ENCODE measurements around the gene MTFP1.

DNA sequence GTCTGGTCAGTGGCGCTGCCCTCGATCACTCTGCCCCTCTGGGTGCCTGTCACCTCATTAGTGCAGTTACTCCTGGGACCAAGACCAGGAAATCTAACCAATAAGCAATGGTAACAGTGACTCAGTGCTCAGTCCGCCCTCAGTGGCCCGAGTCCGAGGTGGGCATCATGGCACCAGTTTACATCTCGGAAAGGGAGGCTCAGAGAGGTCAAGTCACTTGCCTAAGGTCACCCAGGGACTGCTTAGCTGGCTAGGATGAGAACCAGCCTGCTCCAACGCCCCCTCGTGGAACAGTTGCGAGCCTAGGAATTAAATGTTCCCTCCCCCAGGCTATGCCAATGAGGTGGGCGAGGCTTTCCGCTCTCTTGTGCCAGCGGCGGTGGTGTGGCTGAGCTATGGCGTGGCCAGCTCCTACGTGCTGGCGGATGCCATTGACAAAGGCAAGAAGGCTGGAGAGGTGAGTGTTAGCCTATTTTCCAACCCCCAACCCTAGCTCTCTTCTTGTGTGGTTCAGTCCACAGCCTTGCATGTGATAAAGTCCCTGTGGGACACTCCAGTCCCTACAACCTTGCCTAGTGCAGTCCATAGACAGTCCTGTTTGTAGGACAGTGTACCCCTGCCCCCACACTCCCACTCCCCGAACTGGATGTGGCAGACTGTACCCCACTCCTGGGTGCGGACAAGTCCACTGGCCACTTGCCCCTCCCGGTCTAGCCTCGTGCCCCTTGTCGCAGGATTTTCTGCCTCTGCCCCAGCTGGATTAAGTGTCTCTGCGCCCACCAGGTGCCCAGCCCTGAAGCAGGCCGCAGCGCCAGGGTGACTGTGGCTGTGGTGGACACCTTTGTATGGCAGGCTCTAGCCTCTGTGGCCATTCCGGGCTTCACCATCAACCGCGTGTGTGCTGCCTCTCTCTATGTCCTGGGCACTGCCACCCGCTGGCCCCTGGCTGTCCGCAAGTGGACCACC lies 1.1 kb downstream of the MTFP1 start:
- TF ChIP-seq, protein P1, sequence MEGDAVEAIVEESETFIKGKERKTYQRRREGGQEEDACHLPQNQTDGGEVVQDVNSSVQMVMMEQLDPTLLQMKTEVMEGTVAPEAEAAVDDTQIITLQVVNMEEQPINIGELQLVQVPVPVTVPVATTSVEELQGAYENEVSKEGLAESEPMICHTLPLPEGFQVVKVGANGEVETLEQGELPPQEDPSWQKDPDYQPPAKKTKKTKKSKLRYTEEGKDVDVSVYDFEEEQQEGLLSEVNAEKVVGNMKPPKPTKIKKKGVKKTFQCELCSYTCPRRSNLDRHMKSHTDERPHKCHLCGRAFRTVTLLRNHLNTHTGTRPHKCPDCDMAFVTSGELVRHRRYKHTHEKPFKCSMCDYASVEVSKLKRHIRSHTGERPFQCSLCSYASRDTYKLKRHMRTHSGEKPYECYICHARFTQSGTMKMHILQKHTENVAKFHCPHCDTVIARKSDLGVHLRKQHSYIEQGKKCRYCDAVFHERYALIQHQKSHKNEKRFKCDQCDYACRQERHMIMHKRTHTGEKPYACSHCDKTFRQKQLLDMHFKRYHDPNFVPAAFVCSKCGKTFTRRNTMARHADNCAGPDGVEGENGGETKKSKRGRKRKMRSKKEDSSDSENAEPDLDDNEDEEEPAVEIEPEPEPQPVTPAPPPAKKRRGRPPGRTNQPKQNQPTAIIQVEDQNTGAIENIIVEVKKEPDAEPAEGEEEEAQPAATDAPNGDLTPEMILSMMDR (IDR thresholded peaks at IDR 0.05; ENCODE audit: borderline replicate concordance, extremely low read depth, low read length, poor library complexity, severe bottlenecking) = peak; percentile 88
- TF ChIP-seq EZH2 (IDR thresholded peaks at IDR 0.05; ENCODE audit: borderline replicate concordance, low read depth, low read length, severe bottlenecking) = no peak

Measured in DND-41 (cell line).